GM18870 (cell line): ENCODE measurements around the gene CFAP410.
"Not testable (repeated sequence)": the region's sequence is repeated elsewhere in the genome, so short reads cannot be mapped to it uniquely, and the experiment has no call there.

Source experiments
- ATAC-seq: cut with Tn5 transposase; IDR thresholded peaks from one replicate; pipeline ENCODE4 v1.9.1; 2021; ENCODE audit warnings: moderate library complexity; ENCODE audit not compliant: unreplicated experiment

CFAP410 gene

DNA sequence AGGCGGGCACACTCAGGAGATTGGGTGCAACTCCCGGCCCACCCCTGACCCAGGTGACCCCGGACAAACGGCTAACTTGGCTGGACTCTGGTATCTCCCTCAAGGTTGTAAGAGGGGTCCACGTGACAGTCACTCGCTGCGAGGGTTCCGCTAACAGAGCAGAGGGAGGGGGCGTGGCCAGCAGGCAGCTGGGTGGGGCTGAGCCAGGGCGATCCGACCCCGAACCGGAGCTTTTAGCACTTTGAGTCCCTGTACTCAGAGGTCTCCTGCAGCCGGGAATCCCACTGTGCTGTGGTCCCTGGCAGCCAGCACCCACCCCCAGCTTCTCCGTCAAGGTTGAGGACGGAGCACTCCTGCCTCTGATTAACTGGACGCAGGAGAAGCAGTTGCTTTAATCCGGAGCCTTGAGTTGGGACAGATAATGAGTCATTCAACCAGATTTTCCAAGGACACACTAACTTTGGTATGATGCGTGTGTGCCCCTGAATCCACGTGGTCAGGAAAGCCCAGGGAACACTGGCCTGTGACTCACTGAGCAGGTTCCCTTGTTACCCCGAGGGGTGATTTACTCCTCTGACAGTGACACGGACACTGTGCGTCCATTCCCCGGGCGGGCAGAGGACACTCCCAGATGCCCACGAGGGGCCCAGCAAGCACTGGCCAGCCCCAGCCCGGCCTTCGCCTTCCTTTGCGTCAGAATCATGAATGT lies 31.0 kb upstream of the CFAP410 start:
- ATAC-seq = no peak

DNA sequence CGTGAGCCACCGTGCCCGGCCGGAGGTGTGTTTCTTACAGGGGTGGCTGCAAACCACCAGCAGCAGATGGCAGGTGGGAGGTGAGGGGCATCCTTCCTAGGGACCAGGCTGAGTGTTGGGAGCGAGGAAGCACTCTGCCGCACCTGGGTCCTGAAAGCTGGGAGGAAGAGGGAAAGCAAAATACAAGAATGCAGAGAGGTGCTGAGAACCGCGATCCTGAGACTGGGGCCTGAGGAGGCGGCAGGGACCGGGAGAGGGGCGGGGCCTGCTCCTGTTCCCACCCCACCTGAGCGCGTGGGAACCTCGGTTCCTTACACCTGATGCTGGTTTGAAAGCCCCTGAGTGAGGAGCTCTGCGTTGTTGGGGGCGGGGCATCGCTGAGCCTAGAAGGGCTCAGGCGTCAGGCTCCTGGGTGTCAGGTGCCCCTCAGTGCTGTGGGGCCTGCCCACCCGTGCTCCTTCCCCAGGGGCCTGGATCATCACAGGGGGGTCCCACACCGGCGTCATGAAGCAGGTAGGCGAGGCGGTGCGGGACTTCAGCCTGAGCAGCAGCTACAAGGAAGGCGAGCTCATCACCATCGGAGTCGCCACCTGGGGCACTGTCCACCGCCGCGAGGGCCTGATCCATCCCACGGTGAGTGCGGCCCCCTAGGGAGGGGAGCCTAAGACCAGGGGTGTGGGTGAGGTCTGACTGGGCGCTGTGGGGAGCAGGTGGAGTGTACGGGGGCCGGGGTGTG lies 29.7 kb upstream of the CFAP410 start:
- no peak for ATAC-seq

DNA sequence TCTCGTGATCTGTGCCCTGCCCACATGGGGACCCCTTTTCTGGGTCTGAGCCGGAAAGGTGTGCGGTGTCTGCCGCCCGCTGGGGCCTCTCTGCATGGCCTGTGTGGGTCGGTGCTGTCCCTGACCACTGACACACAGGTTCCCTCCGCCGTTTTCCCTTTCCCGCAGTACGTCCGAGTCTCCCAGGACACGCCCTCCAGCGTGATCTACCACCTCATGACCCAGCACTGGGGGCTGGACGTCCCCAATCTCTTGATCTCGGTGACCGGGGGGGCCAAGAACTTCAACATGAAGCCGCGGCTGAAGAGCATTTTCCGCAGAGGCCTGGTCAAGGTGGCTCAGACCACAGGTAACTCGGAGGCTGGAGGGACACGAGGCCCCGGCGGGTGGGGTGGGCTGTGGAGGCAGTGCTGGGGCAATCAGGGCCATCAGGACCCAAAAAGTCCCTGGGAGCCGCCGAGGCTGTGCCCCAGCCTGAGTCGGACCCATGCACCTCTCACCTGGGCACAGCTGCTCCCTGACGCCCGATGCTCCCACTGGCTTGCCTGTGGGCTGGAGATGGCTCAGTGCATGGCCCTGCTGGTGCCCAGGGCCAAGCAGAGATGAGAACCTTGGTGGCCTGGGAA lies 27.5 kb upstream of the CFAP410 start:
- ATAC-seq = no peak

DNA sequence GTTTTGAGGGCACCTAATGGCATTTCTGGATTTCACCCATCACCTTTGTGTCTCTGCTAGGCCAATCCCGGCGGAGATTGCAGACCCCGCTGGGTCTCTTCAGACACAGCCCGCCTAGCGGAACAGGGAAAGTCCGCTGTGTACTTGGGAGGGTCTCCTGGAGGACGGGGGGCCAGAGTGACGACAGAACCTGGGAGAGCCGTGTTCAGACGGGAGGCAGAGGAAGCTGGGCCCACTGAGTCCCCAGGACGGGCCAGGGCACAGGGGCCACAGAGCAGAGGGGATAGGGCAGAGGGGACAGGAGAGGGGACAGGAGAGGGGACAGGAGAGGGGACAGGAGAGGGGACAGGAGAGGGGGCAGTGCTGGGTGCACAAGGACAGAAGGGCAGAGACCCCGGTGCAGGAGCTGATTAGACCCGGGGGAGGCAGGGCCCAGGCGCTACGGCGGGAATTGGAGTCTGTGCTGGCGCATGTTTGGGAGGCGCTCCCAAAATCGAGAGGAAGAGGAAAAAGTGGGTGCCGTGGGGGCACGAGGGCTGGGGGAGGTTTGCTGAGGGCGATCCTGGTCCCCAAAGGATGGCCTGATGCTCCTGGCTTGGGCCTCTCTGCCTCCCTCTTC lies 26.9 kb upstream of the CFAP410 start:
- no peak for ATAC-seq

DNA sequence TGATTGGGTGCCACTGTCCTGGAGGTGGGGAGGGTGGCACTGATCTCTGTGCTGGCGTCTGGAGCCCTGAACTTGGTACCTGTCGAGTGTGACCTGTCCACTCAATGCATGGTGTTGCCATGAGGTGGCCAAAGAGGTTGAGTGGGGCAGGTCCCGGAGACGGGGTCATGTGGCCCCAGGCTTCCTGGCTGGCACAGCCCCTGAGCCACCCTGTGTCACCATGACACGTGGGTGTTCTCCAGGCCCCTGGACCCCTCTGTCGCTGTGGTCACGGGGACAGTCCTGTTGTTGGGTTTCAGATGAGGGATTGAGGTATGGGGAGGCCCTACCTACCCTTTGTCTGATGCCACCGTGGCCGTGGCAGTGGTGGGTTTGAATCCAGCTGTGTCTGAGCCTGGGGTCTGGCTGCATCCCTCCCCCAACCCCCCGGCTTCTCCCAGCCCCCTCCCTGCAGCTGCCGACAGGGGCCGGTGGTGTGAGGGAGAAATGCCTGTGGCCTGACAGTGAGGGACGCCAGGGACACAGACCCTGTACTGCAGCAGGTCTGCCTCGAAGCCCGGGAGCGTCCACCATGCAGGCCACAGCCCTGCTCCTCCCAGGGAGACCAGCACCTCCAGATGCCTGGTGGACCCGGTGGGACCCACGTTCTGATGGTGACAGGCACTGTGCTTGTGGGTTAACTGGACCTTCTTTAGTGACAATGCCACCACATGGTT lies 26.2 kb upstream of the CFAP410 start:
- ATAC-seq = no peak

DNA sequence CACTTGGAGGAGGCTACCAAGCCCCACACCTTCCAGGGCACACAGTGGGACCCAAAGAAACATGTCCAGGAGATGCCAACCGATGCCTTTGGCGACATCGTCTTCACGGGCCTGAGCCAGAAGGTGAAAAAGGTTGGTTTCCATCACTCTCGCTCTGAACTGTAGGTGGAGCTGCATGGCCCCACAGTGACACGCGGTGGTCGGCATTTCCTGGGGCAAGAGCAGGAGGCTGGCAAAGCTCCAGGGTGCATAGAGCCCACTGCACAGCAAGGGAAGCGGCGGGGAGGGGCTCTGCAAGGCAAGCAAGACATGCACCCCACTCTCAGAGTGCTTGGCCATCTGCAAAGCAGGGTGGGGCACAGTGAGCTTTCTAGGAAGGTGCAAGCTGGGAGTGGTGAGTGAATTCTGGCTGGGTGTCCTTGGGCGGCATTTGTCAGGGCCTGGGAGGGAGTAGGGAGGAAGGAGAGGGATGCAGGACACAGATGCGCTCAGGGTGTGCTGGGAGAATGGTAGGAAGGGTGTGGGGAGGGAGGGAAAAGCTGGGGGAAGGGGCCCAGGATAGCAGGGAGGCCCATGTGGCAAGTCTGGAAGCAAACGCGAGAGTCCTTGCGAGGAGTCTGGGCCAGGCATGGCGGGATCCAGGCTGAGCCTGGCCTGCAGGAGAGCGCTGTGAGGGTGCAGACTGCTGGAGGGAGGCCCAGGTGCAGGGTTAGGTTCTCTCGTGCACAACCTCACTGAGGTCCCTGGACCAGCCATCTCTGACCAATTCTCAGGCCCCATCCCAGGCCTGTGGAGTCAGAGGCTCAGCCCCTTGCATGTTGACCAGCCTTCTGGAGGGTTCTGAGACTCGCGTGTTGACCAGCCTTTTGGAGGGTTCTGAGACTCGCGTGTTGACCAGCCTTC lies 25.2 kb upstream of the CFAP410 start:
- no peak for ATAC-seq

DNA sequence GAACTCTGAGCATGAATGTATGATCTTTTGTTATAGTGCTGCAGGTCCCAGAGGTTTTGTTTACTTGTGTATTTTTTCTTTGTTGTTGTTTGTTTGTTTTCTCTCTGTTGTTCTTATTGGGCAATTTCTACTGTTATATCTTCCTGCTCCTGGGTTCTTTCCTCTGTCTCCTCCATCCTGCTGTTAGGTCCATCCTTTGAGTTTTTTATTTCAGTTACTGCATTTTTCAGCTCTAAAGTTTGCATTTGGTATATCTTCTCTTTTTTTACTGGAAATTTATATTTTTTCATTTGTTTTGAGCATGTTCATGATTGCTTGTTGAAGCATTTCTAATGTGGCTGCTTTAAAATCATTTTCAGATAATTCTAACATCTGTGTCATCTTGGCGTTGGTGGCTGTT lies 24.1 kb upstream of the CFAP410 start:
- ATAC-seq = no peak

DNA sequence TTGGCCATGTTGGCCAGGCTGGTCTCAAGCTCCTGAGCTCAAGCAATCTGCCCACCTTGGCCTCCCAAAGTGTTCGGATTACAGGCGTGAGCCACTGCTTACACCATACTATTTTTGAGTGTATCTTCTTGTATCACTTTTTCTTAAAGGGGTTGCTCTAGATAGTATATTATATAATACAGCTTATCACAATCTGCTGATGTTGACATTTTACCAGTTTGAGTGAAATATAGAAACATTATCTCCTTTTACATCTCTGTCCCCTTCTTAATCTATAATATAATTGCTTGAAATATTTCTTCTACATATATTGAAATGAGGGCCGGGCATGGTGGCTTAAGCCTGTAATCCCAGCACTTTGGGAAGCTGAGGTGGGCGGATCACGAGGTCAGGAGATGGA lies 22.7 kb upstream of the CFAP410 start:
- not testable (repeated sequence) for ATAC-seq

DNA sequence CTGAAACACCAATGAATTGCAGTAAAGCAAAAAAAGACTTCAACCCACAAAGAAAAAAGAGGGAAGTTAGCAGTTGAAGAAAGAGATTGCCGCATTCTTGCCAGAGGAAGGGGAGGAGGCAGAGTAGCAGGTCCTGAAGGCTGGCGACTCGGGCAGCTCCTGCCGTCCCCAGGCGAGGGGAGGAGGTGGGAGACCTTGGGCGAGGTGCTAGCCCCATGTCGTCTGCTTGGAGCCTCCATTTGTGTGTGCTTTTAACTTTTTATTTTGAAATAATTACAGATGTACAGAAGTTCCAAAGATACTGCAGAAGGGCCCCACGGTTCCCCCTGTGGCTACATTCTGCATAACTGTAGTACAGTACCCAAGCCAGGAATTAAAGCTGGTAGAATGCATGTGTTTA lies 21.0 kb upstream of the CFAP410 start:
- ATAC-seq = no peak

DNA sequence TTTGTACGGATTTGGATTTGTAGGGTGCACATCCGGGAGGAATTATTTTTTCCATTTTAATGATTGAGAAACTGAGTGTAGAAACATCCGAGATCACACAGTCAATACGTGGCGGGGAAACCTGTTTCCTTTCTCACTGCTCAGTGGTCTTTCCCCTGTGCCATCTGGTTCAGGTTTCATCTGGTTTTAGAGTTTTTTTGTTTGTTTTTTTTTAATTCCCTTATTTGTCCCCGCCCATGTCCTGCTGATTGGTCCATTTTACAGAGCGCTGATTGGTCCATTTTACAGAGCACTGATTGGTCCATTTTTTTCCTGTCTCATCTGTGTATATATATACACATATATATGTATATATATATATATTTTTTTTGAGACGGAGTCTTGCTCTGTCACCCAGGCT lies 20.2 kb upstream of the CFAP410 start:
- ATAC-seq = no peak

DNA sequence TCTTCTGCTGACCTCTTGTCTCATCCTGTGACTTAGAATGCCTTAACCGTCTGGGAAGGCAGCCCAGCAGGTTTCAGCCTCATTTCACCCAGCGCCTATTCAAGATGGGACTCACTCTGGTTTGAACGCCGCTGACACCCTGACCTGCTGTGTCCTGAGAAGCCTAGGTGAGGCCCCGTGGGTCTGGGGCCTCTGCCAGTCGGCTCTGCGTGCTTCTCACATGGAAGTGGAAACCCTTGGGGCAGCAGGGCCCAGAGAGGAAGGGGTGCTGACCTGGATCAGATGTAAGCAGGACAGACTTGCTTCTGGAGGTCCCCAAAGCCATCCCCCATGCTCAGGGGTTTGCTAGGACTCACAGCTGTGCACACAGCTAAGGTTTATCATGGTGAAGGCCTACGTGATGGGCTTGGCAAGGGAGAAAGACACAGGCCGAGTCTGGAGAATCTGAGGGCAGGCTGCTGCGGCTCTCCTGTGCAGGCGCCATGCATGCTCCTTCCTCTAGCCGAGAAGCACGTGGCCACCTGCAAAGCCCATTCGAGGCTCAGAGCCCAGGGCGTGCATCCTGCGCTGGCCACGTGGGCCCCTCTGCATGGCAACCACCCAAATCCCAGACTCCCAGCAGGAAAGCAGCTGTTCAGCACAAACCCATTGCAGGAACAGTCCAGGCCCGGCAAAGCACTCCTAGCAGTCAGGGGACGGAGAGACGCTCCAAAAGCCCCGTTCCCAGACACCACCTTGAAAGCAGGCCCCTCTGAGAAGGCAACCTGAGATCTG lies 18.1 kb upstream of the CFAP410 start:
- ATAC-seq = no peak

DNA sequence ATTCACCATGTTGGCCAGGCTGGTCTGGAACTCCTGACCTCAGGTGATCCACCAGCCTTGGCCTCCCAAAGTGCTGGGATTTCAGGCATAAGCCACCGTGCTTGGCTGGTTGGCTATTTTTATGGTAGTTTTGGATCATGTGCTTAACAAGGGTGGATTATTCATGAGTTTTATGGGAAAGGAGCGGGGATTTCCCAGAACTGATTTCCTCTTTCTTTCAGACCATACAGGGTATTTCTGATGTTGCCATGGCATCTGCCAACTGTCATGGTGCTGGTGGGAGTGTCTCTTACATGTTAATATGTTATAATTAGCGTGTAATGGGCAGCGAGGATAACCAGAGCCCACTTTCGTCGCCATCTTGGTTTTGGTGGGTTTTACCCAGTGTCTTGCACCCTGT lies 17.4 kb upstream of the CFAP410 start:
- no peak for ATAC-seq

DNA sequence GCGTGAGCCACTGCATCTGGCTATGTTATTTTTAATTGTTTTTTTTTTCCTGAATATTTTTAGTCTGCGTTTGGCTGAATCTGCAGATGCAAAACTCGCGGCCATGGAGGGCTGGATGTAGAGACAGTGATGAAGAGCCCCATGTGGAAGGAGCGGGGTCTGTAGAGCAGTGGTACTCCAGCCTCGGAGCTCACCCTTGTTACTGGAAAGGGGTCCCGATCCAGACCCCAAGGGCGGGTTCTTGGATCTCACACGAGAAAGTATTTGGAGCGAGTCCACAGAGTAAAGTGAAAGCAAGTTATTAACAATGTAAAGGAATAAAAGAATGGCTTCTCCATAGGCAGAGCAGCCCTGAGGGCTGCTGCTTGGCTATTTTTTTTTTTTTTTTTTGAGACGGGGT lies 17.0 kb upstream of the CFAP410 start:
- no peak for ATAC-seq

DNA sequence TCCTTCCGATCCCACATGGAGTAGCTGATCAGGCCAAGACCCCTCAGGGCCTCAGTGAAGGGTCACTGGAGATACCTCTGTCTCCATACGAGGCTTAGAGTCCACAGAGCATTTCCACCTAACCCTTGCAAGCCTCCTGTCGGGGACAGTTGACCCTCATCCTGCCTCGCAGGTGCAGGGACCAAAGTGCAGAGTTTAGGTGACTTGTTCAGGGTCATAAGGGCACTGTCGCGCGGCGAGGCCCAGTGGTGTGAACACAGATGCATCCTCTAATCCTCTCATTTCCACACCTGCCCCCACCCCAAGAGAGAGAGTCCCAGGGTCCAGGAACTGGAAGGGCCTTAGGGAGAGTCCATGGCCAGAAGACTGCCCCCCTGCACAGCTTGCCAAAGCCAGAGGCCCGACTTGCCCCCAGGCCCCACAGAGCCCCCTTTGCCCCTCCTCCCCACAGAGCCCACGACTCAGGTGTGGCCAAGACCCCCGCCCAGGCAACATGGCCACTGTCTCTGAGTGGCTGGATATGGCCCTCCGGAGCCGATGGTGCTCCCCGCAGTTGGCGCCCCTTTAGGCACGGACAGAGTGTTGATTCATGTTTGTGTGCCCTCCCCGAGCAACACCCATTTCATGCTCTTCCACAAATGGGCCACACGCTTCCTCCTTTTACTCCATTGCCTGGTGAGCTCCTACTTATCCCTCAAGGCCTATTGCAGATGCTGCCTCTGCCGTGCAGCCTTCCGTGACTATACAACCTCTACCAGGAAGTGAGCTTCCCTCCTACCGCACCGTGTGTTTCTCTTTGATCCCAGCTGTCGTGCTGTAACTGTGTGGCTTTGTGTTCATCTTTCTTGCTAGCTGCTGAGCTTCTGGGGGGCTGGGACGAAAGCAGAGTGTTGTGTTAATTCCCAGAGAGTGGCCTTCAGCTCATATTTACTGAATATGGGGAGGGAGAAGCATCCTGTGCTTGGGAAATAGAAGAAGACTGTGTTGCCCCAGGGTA lies 15.9 kb upstream of the CFAP410 start:
- ATAC-seq = no peak

DNA sequence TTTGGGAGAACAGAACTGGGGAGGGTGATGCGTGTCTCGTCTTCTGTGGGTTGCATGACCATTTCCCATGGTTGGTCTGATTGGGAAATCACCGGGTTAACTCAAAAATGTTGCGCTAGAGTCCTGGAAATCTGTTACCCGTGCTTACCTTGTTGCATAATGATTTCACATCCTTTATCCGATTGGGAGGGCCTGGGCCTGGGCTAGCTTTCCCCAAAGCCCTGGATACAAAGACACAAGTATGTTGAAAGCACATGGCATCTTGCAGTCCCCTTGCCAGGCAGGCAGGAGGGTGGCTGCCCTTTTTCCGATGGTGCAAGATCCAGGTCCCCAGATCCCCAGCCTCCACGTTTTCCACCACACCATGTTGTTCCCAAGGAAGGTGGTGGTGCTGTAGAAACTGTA lies 14.8 kb upstream of the CFAP410 start:
- ATAC-seq = no peak

DNA sequence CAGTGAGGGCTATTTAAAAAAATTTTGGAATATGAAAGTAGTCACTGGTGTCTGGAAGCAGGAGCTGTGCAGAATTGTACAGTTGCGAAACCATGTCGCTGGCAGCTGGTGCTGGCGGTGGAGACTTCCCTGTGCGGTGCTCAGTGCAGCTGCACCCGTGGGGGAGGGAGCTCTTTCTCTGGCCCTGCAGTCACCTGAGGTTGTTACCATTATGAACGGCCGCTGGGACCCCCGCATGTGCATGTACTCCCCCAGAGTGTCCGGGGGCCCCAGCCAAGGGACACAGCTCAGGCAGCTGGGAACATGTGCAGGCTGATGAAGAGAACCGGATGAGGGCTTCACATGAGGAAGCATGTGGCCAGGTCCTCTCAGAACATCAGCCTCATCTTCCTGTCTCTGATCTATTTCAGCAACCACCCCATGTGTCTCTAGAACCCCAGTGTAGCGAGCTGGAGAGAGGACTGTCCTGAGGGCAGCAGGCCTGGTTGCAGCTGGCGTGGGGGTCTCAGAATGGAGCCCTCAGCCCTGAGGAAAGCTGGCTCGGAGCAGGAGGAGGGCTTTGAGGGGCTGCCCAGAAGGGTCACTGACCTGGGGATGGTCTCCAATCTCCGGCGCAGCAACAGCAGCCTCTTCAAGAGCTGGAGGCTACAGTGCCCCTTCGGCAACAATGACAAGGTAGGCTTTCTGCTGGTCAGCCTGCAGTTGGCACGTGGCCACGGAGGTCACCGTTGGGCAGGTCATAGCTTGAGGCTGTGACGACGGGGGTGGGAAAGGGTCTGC lies 14.2 kb upstream of the CFAP410 start, which contains the start of gene TRPM2:
Gene TRPM2, plus strand, starts transcription at position 431 of the 780 bp plus-strand sequence. Its CDS starts 80 bp downstream, at position 511.
- no peak for ATAC-seq

DNA sequence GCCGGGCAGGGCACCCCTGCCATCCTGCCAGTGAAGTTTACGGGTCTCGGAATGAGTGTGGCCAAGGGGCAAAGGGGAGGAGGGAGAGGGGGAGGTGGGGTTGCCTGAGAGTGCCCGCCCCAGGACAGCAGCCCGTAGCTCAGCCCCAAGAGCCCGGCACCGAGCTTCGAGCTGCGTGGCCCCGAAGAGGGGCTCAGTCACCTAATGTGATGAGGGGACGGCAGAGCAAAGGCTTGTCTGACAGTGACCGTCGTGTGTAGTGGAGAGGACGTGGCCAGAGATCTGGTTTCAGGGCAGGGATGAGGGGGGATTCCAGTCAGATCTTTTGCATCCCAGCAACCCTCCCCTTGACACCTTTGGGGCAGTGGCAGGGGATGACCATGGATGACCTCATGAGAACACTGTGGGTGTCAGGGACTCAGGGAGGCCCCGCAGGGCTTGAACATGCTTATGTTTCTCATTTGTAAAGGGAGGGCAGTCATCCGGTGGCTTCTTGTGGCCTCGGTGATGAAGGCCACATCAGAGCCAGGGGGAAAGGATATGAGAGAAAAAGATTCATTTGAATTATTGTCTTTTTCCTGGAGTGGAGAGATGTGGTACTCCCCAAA lies 13.2 kb upstream of the CFAP410 start:
- ATAC-seq = no peak
